Panc1 (cell line): Measurements from ENCODE around the gene APBB2. TPM values are rescaled to one million over a fixed set of nuclear protein-coding genes. Genes with fewer than 3 reads are reported as not detected.
A peak's percentile ranks its signal among the peaks of the same experiment; 100 is the strongest.

Experiments
- ATAC-seq: fragments of 200-7000 bp; cut with Tn5 transposase; 2 replicates; pipeline ENCODE4 v1.9.1; 2020; ENCODE audit warnings: mild to moderate bottlenecking, moderate library complexity
- BruUV-seq: library from RNA; stranded (reverse); fragments of 400-500 nt; replicated peaks from 2 replicates; lab custom pipeline; 2021; lab: Mats Ljungman, UMichigan
- CTCF ChIA-PET: fragments of 300-600 bp; sonication (Branson Sonifier 250); formaldehyde crosslinking; loops from one replicate; lab custom pipeline; 2022; ENCODE audit warnings: antibody characterized with exemption; lab: Charles Lee
- POLR2A ChIA-PET: fragments of 300-600 bp; sonication (Branson Sonifier 250); formaldehyde crosslinking; loops from one replicate; lab custom pipeline; 2022; ENCODE audit warnings: antibody characterized with exemption; lab: Charles Lee
- DNase-seq: peaks from one replicate; pipeline ENCODE4 v3.0.0-alpha.2; 2010; ENCODE audit warnings: low read depth, low spot score
- H3K27ac ChIP-seq: 2 replicates; pipeline ENCODE4 v1.5.1; 2011; ENCODE audit warnings: mild to moderate bottlenecking, low read length, inconsistent platforms
- H3K27me3 ChIP-seq: fragments of 200-500 bp; sonication (Bioruptor generic); 2 replicates; pipeline ENCODE4 v1.6.0; 2014; ENCODE audit warnings: low read length, inconsistent platforms; ENCODE audit not compliant: control insufficient read depth, insufficient read depth
- H3K36me3 ChIP-seq: fragments of 200-500 bp; sonication (Bioruptor generic); 2 replicates; pipeline ENCODE4 v1.5.1; 2014; ENCODE audit warnings: inconsistent platforms, mild to moderate bottlenecking, low read length, moderate library complexity; ENCODE audit not compliant: control insufficient read depth, insufficient read depth
- H3K4me1 ChIP-seq: 2 replicates; pipeline ENCODE4 v1.5.1; 2011; ENCODE audit warnings: inconsistent platforms, mild to moderate bottlenecking, low read length, moderate library complexity; ENCODE audit not compliant: control insufficient read depth, insufficient read depth
- H3K4me3 ChIP-seq, 2 experiments: 2 replicates each; pipeline ENCODE4 v1.5.1; 2011 to 2012; ENCODE audit warnings: low read depth in 2 of 2, low read length in 2 of 2, mild to moderate bottlenecking in 2 of 2, inconsistent platforms in 1 of 2, moderate library complexity in 1 of 2
- H3K9me3 ChIP-seq: fragments of 200-500 bp; sonication (Bioruptor generic); 2 replicates; pipeline ENCODE4 v1.5.1; 2014; ENCODE audit warnings: low read depth, mild to moderate bottlenecking, inconsistent platforms, low read length, moderate library complexity; ENCODE audit not compliant: control insufficient read depth, insufficient read depth
- CTCF ChIP-seq: fragments of 450-650 bp; IDR thresholded peaks from 2 replicates; pipeline ENCODE4 v1.5.1; 2017; ENCODE audit warnings: mild to moderate bottlenecking
- POLR2AphosphoS5 ChIP-seq: IDR thresholded peaks from 2 replicates; pipeline ENCODE4 v1.6.1; 2012; ENCODE audit warnings: mild to moderate bottlenecking, low read depth, low read length, moderate library complexity
- REST ChIP-seq, 2 experiments: IDR thresholded peaks; 2 replicates each; pipeline ENCODE4 v1.6.1; 2011 to 2012; ENCODE audit warnings: low read depth in 2 of 2, control low read depth in 1 of 2, low read length in 1 of 2, mild to moderate bottlenecking in 1 of 2, moderate library complexity in 1 of 2; ENCODE audit not compliant: insufficient read depth in 1 of 2
- SIN3A ChIP-seq: IDR thresholded peaks from 2 replicates; pipeline ENCODE4 v1.6.1; 2012; ENCODE audit warnings: low read depth, mild to moderate bottlenecking, low read length, moderate library complexity, borderline replicate concordance; ENCODE audit not compliant: insufficient read depth
- TCF7L2 ChIP-seq: IDR thresholded peaks from 2 replicates; pipeline ENCODE4 v1.6.1; 2011; ENCODE audit warnings: mild to moderate bottlenecking, low read depth, low read length, inconsistent platforms
- in situ Hi-C: cut with HindIII; loops from 2 replicates; pipeline ENCODE4 v1.10.0; 2016; ENCODE audit warnings: low sequenced_read_pairs, low pct_unique_long_range_greater_than_20kb
- intact Hi-C: fragments of 100-400 bp; cut with micrococcal nuclease; formaldehyde crosslinking; loops from one replicate; pipeline ENCODE4 v1.10.0; 2022; ENCODE audit not compliant: unreplicated experiment
- total RNA-seq: library from RNA; stranded (reverse); gene quantifications from one replicate; pipeline ENCODE4 v1.2.1, GENCODE V29; 2021; ENCODE audit not compliant: unreplicated experiment

The APBB2 gene
- total RNA-seq, 1 experiment from 2014 or later, result 27.1 TPM

GRCh38 chr4:41146196-41146595 is 68.1 kb downstream of the APBB2 start:
- in situ Hi-C loops (no loop called here), intact Hi-C loops (loop anchor here (10.0 kb wide), 1 partner anchor 59 kb away; no protein-coding TSS in a partner anchor)
- ChIA-PET CTCF (interaction anchor here (0.6 kb wide), 1 partner anchor 257 kb away, joined by 5 read pairs; no protein-coding TSS in a partner anchor), POLR2A (interaction anchor here (0.6 kb wide), 1 partner anchor 255 kb away, joined by 3 read pairs; no protein-coding TSS in a partner anchor)
- peaks cover 43% of the 10 kb centered on the region for H3K4me1 ChIP-seq
- TF ChIP-seq POLR2AphosphoS5, result no peak
- no peak for TF ChIP-seq REST (IDR thresholded peaks at IDR 0.05; ENCODE audit: insufficient read depth in 1 of 2, low read depth in 2 of 2, low read length in 1 of 2)
- TF ChIP-seq TCF7L2, result no peak
- no peak for TF ChIP-seq CTCF
- no peak for TF ChIP-seq SIN3A
- no peak for ATAC-seq
- no peaks in the 10 kb centered on the region for H3K27me3 ChIP-seq
- no peak for DNase-seq
- BruUV-seq, result no TSS peak
- H3K36me3 ChIP-seq, result no peaks in the 10 kb centered on the region
- H3K4me3 ChIP-seq, result peak overlapping the region; percentile 15 to 37; a peak in 3 of 4 replicates
- H3K27ac ChIP-seq, result peak overlapping the region; percentile 80
- no peaks in the 10 kb centered on the region for H3K9me3 ChIP-seq

DNA sequence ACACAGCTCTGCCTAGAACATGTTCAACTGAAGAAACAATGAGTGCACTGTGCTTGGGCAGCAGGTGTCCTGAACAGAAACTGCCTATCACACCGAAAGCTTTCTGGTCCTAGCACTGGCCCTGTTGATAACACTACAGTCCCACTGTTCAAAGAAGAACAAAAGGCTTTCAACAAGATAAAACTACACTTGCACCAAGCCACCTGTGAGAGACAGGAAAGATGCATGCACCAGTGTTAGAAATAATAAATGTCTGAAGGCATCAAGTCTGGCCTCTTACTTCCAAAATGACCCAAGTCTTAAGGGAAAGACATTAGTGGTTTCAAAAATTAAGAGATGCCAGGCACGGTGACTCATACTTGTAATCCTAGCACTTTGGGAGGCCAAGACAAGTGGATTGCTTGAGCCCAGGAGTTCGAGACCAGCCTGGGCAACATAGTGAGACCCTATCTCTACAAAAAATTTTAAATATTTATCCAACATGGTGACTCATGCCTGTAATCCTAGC is 68.7 kb downstream of the APBB2 start:
- in situ Hi-C loops, result no loop called here
- BruUV-seq, result no TSS peak
- Histone ChIP-seq H3K27ac (peak overlapping the region; percentile 80), H3K36me3 (no peaks in the 10 kb centered on the region), H3K4me1 (peaks cover 43% of the 10 kb centered on the region), H3K9me3 (no peaks in the 10 kb centered on the region), H3K4me3 (no peak overlapping the region), H3K27me3 (no peaks in the 10 kb centered on the region)
- ChIA-PET POLR2A (interaction anchor here (0.6 kb wide), 1 partner anchor 254 kb away, joined by 3 read pairs; no protein-coding TSS in a partner anchor), CTCF (no interaction called here)
- intact Hi-C loops, result loop anchor here (10.0 kb wide), 1 partner anchor 59 kb away; no protein-coding TSS in a partner anchor
- ATAC-seq (peak; percentile 53; the same call in 1 of the 2 replicates), DNase-seq (no peak)
- TF ChIP-seq REST (IDR thresholded peaks at IDR 0.05; ENCODE audit: insufficient read depth in 1 of 2, low read depth in 2 of 2, low read length in 1 of 2), result no peak
- no peak for TF ChIP-seq TCF7L2
- no peak for TF ChIP-seq SIN3A
- no peak for TF ChIP-seq POLR2AphosphoS5
- TF ChIP-seq CTCF, result no peak
